UCSD-AML1 (cell line): ENCODE results near the gene NT5C2.

Experiments
- DNase-seq: peaks from one replicate; lab custom pipeline; 2025; ENCODE audit not compliant: unreplicated experiment; lab: John Stamatoyannopoulos, UW

NT5C2 gene

DNA sequence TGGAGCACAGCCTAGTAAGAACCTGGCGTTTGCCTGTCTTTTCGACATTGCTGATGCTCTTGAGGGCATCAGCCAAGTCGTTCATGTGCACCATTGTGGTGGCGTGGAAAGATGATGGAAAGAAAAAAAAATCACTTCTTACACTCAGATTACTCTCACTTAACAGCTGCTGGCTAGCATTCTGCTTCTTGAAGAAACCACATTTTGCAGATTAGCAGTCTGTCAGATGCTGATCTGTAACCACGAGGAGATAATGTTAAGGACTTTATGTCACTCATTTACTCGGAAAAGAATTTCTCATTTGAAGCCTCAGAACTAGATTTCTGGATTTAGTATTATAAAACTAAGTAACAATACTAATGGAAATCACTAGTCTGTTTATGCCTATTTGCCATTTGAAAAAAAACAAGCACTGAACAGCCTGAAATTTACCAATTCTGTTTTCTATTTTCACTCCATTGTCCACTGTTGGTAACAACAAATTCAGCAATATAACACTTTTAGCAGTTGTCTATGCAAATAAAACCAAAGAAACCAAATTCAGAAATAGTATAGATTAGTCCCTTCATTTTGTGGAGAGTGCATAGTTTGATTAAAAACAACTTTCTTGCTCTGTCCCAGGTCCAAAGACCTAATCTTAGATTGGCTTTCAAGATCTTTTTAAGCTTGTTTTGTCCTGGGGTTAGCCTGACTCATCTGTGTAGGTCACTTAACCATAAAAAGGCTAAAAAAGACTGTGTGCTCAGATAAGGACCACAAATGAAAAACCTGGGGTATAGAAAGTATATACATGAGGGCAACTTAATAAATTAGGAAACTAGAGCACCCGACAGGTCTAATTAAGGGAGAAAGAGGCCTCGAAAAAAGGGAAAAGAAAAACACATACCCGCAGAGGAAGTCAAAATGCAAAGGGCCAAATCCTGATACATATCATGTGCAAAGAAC is 67.5 kb downstream of the NT5C2 start:
- DNase-seq, result no peak

- no peak for DNase-seq
Measured at GRCh38 chr10:103124420-103125096, 68.5 kb downstream of the NT5C2 start.

DNA sequence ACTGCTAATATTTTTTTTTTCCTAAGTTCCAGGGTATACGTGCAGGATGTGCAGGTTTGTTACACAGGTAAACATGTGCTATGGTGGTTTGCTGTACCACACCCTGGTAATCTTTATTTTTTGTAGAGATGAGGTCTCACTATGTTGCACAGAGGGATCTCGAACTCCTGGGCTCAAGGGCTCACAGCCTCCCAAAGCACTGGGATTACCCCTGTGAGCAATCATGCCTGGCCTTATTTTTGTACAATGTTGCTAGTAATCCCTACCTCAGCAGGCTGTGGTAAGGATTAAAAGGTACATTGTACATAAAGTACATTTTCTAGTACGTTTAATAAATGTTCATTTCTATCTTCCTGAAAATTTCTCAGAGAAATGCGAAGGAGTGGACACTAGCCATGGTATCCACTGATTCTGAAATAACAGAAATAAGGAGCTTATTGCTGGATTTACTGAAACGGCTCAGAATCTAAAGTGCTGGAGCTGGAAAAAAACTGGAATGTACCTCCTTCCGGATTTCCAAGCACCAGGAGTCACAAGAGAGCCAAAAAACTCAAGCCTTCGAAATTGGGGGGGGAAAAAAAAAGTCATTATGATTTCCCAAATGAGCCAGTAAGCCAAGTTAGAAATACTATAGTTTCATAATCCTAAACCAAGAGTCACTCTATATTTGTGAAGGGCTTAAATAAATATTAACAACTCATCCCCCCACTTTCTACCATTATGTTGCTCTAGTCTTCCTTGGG is 69.6 kb downstream of the NT5C2 start:
- DNase-seq, result no peak

DNA sequence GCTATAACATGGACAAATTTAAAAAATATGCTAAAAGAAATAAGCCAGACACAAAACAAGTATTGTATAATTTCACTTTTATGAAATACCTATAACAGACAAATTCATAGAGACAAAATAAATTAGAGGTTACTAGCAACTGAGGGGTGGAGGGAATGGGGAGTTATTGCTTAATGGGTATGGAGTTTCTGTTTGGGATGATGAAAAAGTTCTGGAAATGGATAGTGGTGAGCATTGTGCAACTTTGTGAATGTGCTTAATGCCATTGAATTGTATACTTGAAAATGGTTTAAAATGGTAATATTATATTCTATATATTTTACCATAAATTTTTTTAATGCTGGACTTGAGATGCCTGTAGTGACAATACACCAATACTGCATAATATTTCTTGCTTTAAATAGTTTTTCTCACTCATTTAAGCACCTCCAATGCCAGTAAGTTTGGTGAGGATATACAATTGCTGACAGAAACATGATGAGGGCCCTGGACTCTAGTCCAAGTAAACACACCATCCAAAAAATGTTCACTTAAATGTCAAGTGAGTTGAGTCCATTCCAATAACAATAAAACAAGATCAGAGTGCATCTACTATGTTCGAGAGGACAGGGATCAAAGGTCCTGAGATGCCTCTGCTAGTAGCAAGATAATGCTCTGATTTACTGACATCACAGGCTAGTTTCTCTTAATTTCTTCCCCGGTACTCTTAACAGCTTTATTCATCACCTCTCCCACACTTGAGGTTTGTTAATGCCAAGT is 71.9 kb downstream of the NT5C2 start:
- DNase-seq, result no peak

- no peak for DNase-seq
Measured at GRCh38 chr10:103120546-103120945, 72.5 kb downstream of the NT5C2 start.

DNA sequence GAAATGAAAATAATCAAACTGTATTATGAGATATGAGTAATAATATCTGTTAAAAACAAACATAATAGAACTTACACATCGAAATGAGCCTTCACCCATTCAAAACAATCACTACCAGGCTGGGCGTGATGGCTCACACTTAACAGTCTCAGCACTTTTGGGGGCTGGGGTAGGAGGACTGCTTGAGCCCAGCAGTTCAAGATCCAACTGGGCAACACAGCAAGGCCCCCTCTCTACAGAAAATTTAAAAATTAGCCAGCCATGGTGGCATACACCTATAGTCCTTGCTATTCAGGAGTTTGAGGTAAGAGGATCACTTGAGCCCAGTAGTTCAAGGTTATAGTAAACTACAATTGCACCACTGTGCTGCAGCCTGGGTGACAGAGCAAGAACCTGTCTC is 75.8 kb downstream of the NT5C2 start:
- DNase-seq, result no peak

DNA sequence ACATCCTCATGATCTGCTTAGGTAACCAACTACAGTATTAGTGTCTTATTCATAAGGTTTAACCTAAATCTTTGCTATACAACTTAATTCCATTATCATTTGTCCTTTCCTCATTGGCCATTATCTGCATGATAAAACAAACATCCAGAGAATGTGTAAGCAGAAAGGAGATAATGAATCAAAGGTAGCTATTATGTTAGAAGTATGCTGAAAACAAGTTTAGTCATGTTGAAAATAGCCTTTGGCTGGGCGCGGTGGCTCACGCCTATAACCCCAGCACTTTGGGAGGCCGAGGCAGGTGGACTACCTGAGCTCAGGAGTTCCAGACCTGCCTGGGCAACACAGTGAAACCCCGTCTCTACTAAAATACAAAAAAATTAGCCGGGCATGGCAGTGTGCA is 78.2 kb downstream of the NT5C2 start:
- no peak for DNase-seq

DNA sequence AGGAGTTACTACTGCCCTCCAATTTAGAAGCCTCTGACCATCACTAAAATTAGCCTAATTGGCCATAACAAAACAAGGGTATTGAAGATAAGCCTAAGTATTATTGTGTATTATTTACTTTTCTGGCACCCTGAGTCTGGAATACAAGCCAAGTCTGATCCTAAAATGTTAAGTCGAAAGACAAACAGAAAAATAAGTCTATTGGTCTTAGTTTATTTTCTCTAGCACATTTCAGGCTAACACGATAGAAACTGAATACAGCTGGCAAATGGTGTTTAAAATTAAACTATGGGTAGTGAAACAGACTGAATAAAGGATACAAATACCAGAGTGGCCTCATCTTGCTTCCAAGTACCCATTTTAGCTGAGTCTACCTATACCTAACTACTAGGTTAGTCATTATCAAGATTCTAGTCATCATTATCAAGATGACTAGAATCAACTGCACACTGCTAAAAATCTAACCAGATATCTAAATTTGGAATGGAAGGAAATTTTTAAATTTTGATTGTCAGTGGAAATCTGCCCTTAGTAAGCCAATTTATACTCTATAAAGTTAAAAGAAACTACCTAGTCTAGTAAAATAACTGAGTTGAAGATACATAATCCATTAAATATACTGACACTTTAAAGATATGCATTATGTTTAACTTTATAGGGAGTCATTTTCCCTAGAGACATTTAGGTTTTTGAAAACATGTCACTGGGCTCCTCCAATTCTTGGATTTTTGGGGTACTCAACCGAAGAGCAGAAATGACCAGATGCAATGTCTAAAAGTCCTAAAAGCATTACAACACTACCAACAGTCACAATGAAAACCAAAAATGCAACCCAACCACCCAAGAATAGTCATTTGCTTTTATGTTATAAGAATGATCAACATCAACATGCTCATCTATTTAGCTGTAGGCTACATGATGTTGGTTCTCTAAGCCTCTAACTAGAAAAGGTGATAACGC is 80.9 kb downstream of the NT5C2 start:
- DNase-seq, result no peak

GRCh38 chr10:103111031-103111917 is 81.8 kb downstream of the NT5C2 start:
- no peak for DNase-seq

DNA sequence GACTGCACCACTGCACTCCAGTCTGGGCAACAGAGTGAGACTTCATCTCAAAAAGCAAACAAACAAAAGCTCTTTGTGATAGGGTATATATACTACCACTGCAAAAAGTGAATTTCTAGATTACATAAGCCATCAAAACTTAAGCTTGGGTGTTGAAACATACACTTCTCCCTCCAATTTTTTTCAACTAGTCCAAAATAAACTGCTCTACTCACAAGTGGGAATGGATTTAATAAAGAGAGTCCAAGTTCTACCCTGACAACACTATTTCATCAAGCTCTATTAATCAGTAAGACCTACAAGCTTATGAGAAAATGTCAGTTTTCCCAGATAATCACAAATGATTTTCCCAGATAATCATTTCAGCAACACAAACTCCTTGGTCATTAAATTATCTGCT is 82.7 kb downstream of the NT5C2 start:
- DNase-seq, result no peak

GRCh38 chr10:103109821-103110220 is 83.3 kb downstream of the NT5C2 start:
- no peak for DNase-seq

DNA sequence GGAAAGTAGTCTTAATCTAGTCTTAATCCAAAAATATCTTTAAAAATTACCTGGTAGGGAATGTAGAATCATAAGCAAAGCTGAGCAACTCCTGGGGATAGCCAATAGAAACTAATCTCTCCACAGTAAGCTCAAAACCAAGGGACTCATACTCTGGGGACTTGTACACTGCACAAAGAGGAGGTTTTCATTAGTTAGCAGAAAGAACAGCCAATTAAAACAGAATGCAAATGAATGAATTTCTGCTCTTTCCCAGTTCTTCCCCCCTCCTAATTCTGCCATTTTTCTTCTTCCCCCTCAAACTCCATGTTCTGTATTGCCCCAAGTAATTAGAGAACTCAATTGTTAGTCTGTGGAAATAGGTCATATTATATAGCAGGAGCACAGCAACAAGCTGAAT is 86.5 kb downstream of the NT5C2 start:
- no peak for DNase-seq

- no peak for DNase-seq
Measured at GRCh38 chr10:103105462-103105861, 87.6 kb downstream of the NT5C2 start.

- DNase-seq, result no peak
Measured at GRCh38 chr10:103104721-103105120, 88.4 kb downstream of the NT5C2 start.

- no peak for DNase-seq
Measured at GRCh38 chr10:103103989-103104388, 89.1 kb downstream of the NT5C2 start.

DNA sequence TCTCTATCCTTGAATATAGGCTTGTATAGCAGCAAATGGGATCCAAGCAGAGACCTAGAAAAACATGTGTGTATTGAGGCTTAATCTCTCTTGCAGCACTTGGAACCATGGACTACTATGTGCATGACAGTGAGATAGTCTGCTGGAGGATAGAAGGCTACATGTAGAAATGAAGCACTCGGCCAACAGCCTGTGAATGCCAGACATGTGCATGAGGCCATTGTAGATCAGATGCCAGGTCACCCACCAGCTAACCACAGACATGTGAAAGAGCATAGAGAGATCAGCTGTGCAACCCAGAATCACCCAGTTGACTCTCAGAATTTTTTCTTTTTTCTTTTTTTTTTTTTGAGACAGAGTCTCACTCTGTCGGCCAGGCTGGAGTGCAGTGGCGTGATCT is 90.9 kb downstream of the NT5C2 start:
- no peak for DNase-seq

- DNase-seq, result no peak
Measured at GRCh38 chr10:103100620-103101019, 92.5 kb downstream of the NT5C2 start.

GRCh38 chr10:103098240-103098639 is 94.8 kb downstream of the NT5C2 start:
- no peak for DNase-seq

DNA sequence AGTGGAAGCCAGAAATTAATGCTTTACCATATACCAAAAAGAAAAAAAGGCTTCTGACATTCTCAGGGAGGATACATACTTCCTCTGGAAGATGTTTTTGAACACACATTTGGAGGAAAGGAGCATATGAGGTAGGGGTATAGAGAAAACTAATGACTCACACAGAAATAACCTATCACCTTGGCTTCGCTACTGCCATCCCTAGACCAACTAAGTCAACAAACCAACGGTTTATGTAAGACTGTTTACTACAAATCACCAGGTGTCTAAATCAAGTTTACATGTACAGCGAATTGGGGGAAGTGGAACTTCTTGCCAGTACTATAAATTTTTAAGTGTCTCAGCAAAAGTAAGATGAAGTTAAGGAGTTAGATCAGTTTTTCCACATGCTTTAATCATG is 96.9 kb downstream of the NT5C2 start:
- no peak for DNase-seq
